Measurements from ENCODE around the gene CFAP58. TPM values are rescaled to one million over a fixed set of nuclear protein-coding genes. Genes with fewer than 3 reads are reported as not detected.
A peak's percentile ranks its signal among the peaks of the same experiment; 100 is the strongest.

CFAP58 gene
- total RNA-seq, 4 donors from 2014 or later, result 0.29 to 2.2 (median 1.3) TPM

DNA sequence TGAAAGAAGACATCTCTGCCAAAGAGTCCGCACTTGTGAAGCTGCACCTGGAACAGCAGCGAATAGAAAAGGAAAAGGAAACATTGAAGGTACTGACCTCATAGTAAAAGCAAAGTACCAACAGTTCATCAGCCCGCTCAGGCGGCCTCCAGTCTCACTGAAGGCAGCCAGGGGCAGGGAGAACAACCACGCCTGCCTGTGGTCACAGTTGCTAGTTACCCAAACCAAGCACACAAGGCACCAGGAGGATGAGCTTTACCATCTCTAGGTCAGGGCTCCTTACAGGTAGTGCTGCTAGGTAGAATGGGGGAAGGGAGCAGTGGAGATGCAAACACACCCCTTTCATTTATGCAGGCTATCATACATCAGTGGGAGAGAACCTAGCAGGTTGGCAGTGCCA is 39.8 kb downstream of the CFAP58 start:
- intact Hi-C loops (cut with DNase I; ENCODE audit: low total_unique reads), result no loop called here
- no peak for DNase-seq
- TF ChIP-seq, protein P1, sequence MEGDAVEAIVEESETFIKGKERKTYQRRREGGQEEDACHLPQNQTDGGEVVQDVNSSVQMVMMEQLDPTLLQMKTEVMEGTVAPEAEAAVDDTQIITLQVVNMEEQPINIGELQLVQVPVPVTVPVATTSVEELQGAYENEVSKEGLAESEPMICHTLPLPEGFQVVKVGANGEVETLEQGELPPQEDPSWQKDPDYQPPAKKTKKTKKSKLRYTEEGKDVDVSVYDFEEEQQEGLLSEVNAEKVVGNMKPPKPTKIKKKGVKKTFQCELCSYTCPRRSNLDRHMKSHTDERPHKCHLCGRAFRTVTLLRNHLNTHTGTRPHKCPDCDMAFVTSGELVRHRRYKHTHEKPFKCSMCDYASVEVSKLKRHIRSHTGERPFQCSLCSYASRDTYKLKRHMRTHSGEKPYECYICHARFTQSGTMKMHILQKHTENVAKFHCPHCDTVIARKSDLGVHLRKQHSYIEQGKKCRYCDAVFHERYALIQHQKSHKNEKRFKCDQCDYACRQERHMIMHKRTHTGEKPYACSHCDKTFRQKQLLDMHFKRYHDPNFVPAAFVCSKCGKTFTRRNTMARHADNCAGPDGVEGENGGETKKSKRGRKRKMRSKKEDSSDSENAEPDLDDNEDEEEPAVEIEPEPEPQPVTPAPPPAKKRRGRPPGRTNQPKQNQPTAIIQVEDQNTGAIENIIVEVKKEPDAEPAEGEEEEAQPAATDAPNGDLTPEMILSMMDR (IDR thresholded peaks at IDR 0.05), result no peak
- no peak for TF ChIP-seq POLR2A (IDR thresholded peaks at IDR 0.05)
- H3K9me3 ChIP-seq, result no peaks in the 10 kb centered on the region
- no peaks in the 10 kb centered on the region for H3K27me3 ChIP-seq
- no peaks in the 10 kb centered on the region for H3K36me3 ChIP-seq
- no peak overlapping the region for H3K4me3 ChIP-seq
- no peak overlapping the region for H3K27ac ChIP-seq
- no peaks in the 10 kb centered on the region for H3K4me1 ChIP-seq

DNA sequence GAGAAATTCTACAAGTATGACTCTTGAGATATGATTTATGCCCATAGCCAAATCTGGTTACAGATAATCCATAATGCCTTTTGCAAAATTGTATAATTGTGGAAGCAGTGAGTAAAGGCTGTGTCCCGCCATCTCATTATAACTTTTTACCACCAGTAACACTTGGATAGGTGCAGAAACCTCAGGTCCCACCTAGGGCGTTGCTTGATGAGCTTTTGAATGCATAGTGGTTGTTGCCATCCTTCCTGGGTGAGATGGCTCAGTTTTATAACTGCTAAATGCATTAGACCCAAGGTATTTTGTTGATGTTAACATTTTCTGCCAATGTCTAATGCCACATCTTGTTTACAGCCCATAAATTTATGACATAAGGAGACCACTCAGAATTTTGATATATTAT is 42.9 kb downstream of the CFAP58 start:
- DNase-seq, result no peak
- intact Hi-C loops (cut with DNase I; ENCODE audit: low total_unique reads), result no loop called here
- Histone ChIP-seq H3K27me3 (no peaks in the 10 kb centered on the region), H3K9me3 (no peaks in the 10 kb centered on the region), H3K36me3 (no peaks in the 10 kb centered on the region), H3K4me1 (no peaks in the 10 kb centered on the region), H3K27ac (no peak overlapping the region), H3K4me3 (no peak overlapping the region)
- no peak for TF ChIP-seq POLR2A (IDR thresholded peaks at IDR 0.05)
- TF ChIP-seq, protein P1 (IDR thresholded peaks at IDR 0.05), result no peak

DNA sequence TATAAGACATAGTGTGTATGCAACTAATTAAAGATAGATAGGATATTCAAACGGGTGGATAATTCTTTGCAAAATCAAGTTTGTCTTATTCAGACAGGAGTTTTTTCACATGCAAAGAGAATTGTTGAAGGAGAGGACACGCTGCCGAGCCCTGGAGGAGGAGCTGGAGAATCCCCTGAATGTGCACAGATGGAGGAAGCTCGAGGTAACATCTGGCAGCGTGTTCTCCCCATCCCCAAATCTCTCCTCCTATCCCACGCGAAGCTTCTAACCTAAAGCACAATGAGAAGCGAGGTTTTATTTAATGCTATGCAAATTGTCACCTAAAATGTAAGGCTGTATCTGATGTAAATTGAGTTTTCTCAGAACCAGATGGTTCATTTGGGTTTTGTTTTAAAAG is 50.0 kb downstream of the CFAP58 start:
- H3K4me1 ChIP-seq, result no peaks in the 10 kb centered on the region
- H3K27ac ChIP-seq, result no peak overlapping the region
- DNase-seq, result no peak
- H3K36me3 ChIP-seq, result no peaks in the 10 kb centered on the region
- no peaks in the 10 kb centered on the region for H3K27me3 ChIP-seq
- no peak overlapping the region for H3K4me3 ChIP-seq
- no peaks in the 10 kb centered on the region for H3K9me3 ChIP-seq
- intact Hi-C loops (cut with DNase I; ENCODE audit: low total_unique reads), result no loop called here
- TF ChIP-seq, protein P1 (IDR thresholded peaks at IDR 0.05), result no peak
- no peak for TF ChIP-seq POLR2A (IDR thresholded peaks at IDR 0.05)

DNA sequence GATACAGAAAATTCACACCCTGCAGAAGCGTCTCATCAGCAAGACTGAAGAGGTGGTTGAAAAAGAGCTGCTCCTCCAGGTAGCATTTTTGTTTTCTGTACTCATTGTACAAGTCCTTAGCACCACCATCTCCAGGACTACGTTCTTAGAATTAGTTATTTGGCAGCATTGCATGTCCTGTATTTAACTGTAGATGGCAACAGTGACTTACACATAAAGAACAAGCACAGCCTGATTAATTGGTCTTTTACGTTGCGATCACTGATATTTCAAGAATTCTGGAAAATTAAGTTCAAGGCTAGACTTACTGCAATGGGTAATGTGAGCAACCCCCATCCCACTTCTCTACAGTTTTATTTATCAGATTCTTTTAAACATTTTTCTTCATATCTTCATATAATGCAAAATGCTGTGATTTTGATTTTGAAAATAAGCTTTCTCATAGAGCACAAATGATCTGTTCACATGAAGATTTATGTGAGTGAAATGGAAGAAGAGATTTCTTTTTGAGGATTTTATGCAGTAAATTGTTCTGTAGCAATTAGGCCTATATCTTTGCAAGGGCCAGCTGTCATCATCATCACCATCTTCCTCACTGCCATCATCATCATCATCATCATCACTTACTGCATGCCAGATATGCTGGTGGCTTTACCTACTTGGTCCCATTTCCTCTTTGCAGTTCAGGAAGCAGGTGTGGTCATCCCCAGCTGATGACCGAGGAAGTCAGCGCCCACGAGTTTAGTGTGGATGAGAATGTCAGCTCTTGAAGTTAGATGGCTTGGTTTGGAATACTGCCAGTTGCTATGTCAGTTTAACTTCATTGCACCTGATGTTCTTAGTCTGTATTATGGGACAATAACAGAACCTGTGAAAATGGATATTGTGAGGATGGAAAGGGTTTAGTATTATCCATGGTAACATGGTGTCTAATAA is 53.4 kb downstream of the CFAP58 start:
- Histone ChIP-seq H3K27me3 (no peaks in the 10 kb centered on the region), H3K9me3 (no peaks in the 10 kb centered on the region), H3K4me1 (no peaks in the 10 kb centered on the region), H3K27ac (no peak overlapping the region), H3K4me3 (no peak overlapping the region), H3K36me3 (no peaks in the 10 kb centered on the region)
- no peak for DNase-seq
- TF ChIP-seq, protein P1 (IDR thresholded peaks at IDR 0.05), result peak; percentile 19 to 52 (median 36)
- no peak for TF ChIP-seq POLR2A (IDR thresholded peaks at IDR 0.05)
- intact Hi-C loops (cut with DNase I; ENCODE audit: low total_unique reads), result no loop called here

DNA sequence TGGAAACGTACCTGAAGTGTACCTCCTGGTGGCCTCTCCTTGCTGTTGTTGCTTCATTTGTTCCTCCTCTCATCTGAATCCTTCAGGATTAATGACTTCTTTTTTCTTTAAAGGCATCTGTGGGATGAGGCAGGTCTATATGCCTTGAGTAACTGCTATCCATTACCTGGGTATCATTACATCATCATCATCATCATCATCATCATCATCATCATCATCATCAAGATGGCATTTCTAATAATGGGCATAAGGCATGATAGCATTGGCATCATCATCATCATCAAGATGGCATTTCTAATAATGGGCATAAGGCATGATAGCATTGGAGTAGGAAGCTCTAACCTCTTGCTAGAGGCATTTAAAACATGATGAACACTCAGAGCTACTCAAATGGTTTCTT is 59.9 kb downstream of the CFAP58 start:
- intact Hi-C loops (cut with DNase I; ENCODE audit: low total_unique reads), result no loop called here
- H3K27ac ChIP-seq, result no peak overlapping the region
- H3K9me3 ChIP-seq, result no peaks in the 10 kb centered on the region
- H3K27me3 ChIP-seq, result no peaks in the 10 kb centered on the region
- no peaks in the 10 kb centered on the region for H3K4me1 ChIP-seq
- DNase-seq, result no peak
- no peaks in the 10 kb centered on the region for H3K36me3 ChIP-seq
- no peak overlapping the region for H3K4me3 ChIP-seq
- TF ChIP-seq, protein P1 (IDR thresholded peaks at IDR 0.05), result no peak
- TF ChIP-seq POLR2A (IDR thresholded peaks at IDR 0.05), result no peak

All from uterus (tissue), 4 donors.